ENCODE data around the gene CACNG8. TPM values are rescaled to one million over a fixed set of nuclear protein-coding genes. Genes with fewer than 3 reads are reported as not detected.

Gene CACNG8
- total RNA-seq, 4 donors from 2014 or later: 0.04 to 0.16 TPM; not detected in 2

DNA sequence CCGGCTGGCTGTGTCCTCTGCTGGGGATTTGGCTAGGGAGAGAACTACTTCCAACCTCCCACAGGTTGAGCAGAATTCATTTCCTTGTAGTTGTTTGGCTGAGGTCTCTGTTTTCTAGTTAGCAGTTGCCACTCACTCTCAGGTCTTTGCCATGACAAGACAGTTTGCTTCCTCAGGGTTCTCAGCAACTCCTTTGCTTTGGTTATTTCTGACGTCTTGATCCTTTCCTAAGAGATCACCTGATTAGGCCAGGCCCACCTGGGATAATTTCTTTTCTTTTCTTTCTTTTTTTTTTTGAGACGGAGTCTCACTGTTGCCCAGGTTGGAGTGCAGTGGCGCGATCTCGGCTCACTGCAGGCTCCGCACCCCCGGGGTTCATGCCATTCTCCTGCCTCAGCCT, 9.4 kb upstream of the CACNG8 start:
- TF ChIP-seq, protein P1, sequence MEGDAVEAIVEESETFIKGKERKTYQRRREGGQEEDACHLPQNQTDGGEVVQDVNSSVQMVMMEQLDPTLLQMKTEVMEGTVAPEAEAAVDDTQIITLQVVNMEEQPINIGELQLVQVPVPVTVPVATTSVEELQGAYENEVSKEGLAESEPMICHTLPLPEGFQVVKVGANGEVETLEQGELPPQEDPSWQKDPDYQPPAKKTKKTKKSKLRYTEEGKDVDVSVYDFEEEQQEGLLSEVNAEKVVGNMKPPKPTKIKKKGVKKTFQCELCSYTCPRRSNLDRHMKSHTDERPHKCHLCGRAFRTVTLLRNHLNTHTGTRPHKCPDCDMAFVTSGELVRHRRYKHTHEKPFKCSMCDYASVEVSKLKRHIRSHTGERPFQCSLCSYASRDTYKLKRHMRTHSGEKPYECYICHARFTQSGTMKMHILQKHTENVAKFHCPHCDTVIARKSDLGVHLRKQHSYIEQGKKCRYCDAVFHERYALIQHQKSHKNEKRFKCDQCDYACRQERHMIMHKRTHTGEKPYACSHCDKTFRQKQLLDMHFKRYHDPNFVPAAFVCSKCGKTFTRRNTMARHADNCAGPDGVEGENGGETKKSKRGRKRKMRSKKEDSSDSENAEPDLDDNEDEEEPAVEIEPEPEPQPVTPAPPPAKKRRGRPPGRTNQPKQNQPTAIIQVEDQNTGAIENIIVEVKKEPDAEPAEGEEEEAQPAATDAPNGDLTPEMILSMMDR (IDR thresholded peaks at IDR 0.05): no peak
- TF ChIP-seq POLR2AphosphoS5 (IDR thresholded peaks at IDR 0.05) (no peak), EP300 (IDR thresholded peaks at IDR 0.05) (no peak), POLR2A (IDR thresholded peaks at IDR 0.05) (no peak)
- peaks cover 94% of the 10 kb centered on the region for H3K27me3 ChIP-seq
- 50 to 83% methylated on average over 1 to 5 of the region's 8 CpGs for WGBS, 2 donors (ENCODE audit: low coverage in 1 of 2)
- no peaks in the 10 kb centered on the region for H3K9me3 ChIP-seq
- H3K36me3 ChIP-seq: no peaks in the 10 kb centered on the region
- H3K27ac ChIP-seq: no peak overlapping the region
- H3K4me1 ChIP-seq: no peaks in the 10 kb centered on the region
- ATAC-seq: no peak
- no peak overlapping the region for H3K4me3 ChIP-seq

DNA sequence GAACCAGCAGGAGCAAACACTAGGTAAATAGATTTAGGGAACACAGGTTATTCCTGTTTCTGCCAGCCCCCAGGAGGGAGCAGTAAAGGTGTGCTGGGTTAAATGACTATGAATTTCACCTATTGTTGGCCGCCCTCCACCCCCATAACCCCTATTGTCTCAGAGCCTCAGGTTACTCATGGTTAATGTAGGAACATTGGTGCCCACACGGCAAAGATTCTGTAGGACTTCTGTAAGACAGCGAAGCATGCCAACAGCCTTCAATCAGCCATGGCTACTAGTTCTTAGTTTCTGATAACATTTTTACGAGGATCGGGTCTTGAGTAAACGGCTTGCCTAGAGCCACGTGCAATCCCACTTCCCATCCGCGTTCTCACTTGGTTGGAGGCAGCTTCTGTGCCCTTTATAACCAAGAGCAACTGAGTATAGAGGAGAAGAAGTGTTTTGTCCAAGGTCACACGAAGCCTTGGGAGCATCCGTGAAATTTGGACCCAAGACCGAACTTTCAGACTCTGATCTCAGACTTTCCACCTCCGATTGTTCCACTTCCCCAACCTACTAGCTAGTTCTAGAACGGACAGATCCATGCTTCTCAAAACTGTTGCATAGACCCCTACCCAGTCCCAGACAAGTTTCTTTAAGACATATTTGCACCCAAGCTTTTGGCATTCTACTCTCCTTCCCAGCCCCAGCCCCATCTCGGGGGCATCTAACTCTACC, 5.1 kb upstream of the CACNG8 start:
- TF ChIP-seq POLR2AphosphoS5 (IDR thresholded peaks at IDR 0.05) (no peak), POLR2A (IDR thresholded peaks at IDR 0.05) (no peak), EP300 (IDR thresholded peaks at IDR 0.05) (no peak)
- TF ChIP-seq, protein P1 (IDR thresholded peaks at IDR 0.05): no peak
- Histone ChIP-seq H3K36me3 (no peaks in the 10 kb centered on the region), H3K9me3 (no peaks in the 10 kb centered on the region), H3K4me3 (no peak overlapping the region), H3K4me1 (no peaks in the 10 kb centered on the region), H3K27ac (no peak overlapping the region), H3K27me3 (peaks cover 95% of the 10 kb centered on the region)
- no peak for ATAC-seq
- 2 to 12% methylated on average over 3 to 12 of the region's 15 CpGs for WGBS, 2 donors (ENCODE audit: low coverage in 1 of 2)

DNA sequence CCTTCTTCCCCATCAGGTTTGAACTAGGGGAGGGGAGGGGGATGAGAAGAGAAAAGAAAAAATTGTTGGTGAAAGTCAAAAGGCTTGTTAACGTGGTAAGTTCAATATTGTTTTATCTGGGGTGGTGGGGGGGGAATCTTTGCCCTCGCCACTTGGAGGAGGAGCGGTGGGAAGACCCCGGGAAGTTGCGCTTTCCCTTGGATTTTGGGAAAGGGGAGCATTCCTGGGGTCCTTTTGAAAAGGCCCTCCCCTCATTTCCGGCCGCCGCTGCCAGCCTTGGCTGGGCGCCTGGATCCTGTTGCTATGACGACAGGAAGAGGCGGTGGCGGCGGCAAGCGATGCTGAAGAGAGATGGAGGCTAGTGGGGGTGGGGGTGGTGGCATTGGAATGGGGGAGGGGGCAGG, 4.6 kb upstream of the CACNG8 start:
- H3K27ac ChIP-seq: no peak overlapping the region
- H3K27me3 ChIP-seq: peaks cover 95% of the 10 kb centered on the region
- H3K9me3 ChIP-seq: no peaks in the 10 kb centered on the region
- H3K4me1 ChIP-seq: peaks cover 0 to 5% (median 0%) of the 10 kb centered on the region in 3 donors
- H3K4me3 ChIP-seq: no peak overlapping the region
- WGBS, 2 donors (ENCODE audit: low coverage in 1 of 2): 0 to 3% methylated on average over 1 to 5 of the region's 14 CpGs
- H3K36me3 ChIP-seq: no peaks in the 10 kb centered on the region
- ATAC-seq: no peak
- TF ChIP-seq POLR2A (IDR thresholded peaks at IDR 0.05) (no peak), POLR2AphosphoS5 (IDR thresholded peaks at IDR 0.05) (no peak), EP300 (IDR thresholded peaks at IDR 0.05) (no peak)
- TF ChIP-seq, protein P1 (IDR thresholded peaks at IDR 0.05): no peak

DNA sequence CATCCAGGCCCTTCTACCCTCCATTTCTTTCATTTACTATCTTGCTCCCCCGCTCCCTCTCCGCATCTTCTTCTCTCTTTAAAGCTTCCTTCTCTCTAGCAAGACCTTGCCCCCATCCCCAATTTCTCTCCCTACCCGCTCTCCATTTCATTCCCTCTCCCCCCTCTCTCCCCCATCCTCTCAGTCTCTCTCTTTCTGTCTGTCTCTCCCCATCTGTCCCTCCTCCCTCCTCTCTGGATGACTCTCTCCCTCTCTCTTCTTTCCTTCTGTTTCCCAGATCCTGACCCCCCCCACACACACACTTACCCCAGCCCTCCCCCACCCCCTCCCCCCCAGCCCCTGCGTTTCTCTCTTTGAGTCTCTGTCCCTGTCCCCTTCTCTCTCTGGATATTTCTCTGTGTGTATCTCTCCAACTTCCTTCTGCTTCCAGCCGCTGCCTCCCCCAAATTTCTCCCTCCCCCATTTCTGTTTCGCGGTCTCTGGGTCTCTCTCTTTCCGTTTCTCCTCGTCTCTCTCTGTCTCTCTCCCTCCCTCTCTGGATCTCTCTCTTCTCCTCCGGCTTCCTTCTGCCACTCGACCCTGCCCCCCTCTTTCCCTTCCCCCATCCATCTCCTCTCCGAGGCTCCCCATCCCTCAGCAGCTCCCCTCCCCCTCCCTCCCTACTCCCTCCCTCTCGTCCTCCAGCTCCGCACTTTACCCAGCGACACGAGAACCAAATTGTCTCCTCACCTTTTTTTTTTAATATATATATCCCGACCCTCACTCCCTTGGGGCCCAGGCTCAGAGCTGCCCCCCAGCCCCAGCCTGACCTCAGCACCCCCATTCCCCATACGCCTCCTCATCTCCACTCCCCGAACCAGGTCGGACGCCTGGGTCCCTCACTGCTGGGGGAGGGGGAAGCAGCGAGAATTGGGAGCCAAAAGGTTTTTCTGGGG, 3.6 kb upstream of the CACNG8 start:
- no peaks in the 10 kb centered on the region for H3K9me3 ChIP-seq
- H3K27ac ChIP-seq: no peak overlapping the region
- no peak overlapping the region for H3K4me3 ChIP-seq
- no peak for ATAC-seq
- WGBS, 2 donors (ENCODE audit: low coverage in 1 of 2): 2 to 3% methylated on average over 7 to 17 of the region's 22 CpGs
- peaks cover 95% of the 10 kb centered on the region for H3K27me3 ChIP-seq
- H3K4me1 ChIP-seq: peaks cover 0 to 5% (median 0%) of the 10 kb centered on the region in 3 donors
- TF ChIP-seq, protein P1 (IDR thresholded peaks at IDR 0.05): no peak
- TF ChIP-seq POLR2A (IDR thresholded peaks at IDR 0.05) (no peak), EP300 (IDR thresholded peaks at IDR 0.05) (no peak)
- H3K36me3 ChIP-seq: no peaks in the 10 kb centered on the region

Measured in gastroesophageal sphincter (tissue), 4 donors.